ENCODE measurements around the gene LAMTOR2.

DNA sequence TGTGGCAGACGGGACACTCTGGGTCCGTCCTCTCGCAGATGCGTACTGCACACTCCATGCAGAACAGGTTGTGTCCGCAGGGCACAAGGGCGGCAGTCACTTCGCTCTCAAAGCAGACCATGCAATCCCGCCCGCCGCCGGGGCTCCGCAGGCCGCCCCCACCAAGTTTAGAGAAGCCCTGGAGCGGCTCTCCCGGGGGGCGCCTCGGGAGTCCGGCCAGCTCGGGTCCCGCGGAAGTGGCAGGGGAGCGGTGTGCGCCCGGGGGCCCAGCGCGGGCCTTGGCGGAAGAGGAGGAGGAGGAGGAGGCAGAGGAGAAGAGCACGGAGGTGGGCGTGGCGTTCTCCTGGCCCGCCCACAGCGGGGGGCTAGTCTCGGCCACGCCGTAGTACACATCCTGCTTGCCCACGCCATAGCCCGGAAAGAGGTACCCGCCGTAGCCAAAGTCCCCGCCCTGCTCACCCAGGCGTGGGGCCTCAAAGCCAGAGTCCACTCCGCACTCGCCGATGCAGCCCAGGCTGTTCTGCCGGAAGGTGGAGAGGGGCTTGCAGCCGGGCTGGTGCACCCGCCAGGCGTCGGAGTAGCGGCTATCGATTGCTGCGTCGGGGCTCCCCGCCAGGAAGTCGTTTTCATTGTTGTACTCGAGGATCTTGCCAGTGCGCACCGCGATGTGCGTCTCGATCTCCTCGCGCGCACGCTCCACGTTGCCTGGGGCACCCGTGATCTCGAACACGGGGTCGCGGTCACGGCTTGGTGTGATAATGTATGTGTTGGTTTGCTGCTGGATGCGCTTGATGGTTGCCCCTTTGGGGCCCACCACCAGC is 22.2 kb downstream of the LAMTOR2 start:
- TF ChIP-seq, protein P1, sequence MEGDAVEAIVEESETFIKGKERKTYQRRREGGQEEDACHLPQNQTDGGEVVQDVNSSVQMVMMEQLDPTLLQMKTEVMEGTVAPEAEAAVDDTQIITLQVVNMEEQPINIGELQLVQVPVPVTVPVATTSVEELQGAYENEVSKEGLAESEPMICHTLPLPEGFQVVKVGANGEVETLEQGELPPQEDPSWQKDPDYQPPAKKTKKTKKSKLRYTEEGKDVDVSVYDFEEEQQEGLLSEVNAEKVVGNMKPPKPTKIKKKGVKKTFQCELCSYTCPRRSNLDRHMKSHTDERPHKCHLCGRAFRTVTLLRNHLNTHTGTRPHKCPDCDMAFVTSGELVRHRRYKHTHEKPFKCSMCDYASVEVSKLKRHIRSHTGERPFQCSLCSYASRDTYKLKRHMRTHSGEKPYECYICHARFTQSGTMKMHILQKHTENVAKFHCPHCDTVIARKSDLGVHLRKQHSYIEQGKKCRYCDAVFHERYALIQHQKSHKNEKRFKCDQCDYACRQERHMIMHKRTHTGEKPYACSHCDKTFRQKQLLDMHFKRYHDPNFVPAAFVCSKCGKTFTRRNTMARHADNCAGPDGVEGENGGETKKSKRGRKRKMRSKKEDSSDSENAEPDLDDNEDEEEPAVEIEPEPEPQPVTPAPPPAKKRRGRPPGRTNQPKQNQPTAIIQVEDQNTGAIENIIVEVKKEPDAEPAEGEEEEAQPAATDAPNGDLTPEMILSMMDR (IDR thresholded peaks at IDR 0.05): peak in 1 of 7 experiments; percentile 3
- peak in 2 of 3 donors; percentile 37 to 49 for TF ChIP-seq POLR2A (IDR thresholded peaks at IDR 0.05)
